NT2/D1 (cell line): ENCODE data around the gene ZNF22.

ENCODE experiments used
- SUZ12 ChIP-seq: IDR thresholded peaks from 2 replicates; pipeline ENCODE4 v1.6.1; 2011; ENCODE audit not compliant: insufficient read length, insufficient read depth; ENCODE audit errors: extremely low read depth
- YY1 ChIP-seq: IDR thresholded peaks from 2 replicates; pipeline ENCODE4 v1.6.1; 2011; ENCODE audit not compliant: insufficient read length, insufficient read depth
- ZNF274 ChIP-seq: IDR thresholded peaks from 2 replicates; pipeline ENCODE4 v1.6.1; 2011; ENCODE audit warnings: mild to moderate bottlenecking, low read depth, low read length

GRCh38 chr10:44954962-44955361 lies 45.8 kb upstream of the ZNF22 start:
- TF ChIP-seq SUZ12 (no peak), YY1 (no peak), ZNF274 (no peak)
